Panc1 (cell line): Measurements from ENCODE around the gene FBXW4. TPM values are rescaled to one million over a fixed set of nuclear protein-coding genes. Genes with fewer than 3 reads are reported as not detected.

Experiments
- ATAC-seq: fragments of 200-7000 bp; cut with Tn5 transposase; 2 replicates; pipeline ENCODE4 v1.9.1; 2020; ENCODE audit warnings: mild to moderate bottlenecking, moderate library complexity
- BruUV-seq: library from RNA; stranded (reverse); fragments of 400-500 nt; replicated peaks from 2 replicates; lab custom pipeline; 2021; lab: Mats Ljungman, UMichigan
- CTCF ChIA-PET: fragments of 300-600 bp; sonication (Branson Sonifier 250); formaldehyde crosslinking; loops from one replicate; lab custom pipeline; 2022; ENCODE audit warnings: antibody characterized with exemption; lab: Charles Lee
- POLR2A ChIA-PET: fragments of 300-600 bp; sonication (Branson Sonifier 250); formaldehyde crosslinking; loops from one replicate; lab custom pipeline; 2022; ENCODE audit warnings: antibody characterized with exemption; lab: Charles Lee
- DNase-seq: peaks from one replicate; pipeline ENCODE4 v3.0.0-alpha.2; 2010; ENCODE audit warnings: low read depth, low spot score
- H3K27ac ChIP-seq: 2 replicates; pipeline ENCODE4 v1.5.1; 2011; ENCODE audit warnings: mild to moderate bottlenecking, low read length, inconsistent platforms
- H3K27me3 ChIP-seq: fragments of 200-500 bp; sonication (Bioruptor generic); 2 replicates; pipeline ENCODE4 v1.6.0; 2014; ENCODE audit warnings: low read length, inconsistent platforms; ENCODE audit not compliant: control insufficient read depth, insufficient read depth
- H3K36me3 ChIP-seq: fragments of 200-500 bp; sonication (Bioruptor generic); 2 replicates; pipeline ENCODE4 v1.5.1; 2014; ENCODE audit warnings: inconsistent platforms, mild to moderate bottlenecking, low read length, moderate library complexity; ENCODE audit not compliant: control insufficient read depth, insufficient read depth
- H3K4me1 ChIP-seq: 2 replicates; pipeline ENCODE4 v1.5.1; 2011; ENCODE audit warnings: inconsistent platforms, mild to moderate bottlenecking, low read length, moderate library complexity; ENCODE audit not compliant: control insufficient read depth, insufficient read depth
- H3K4me3 ChIP-seq, 2 experiments: 2 replicates each; pipeline ENCODE4 v1.5.1; 2011 to 2012; ENCODE audit warnings: low read depth in 2 of 2, low read length in 2 of 2, mild to moderate bottlenecking in 2 of 2, inconsistent platforms in 1 of 2, moderate library complexity in 1 of 2
- H3K9me3 ChIP-seq: fragments of 200-500 bp; sonication (Bioruptor generic); 2 replicates; pipeline ENCODE4 v1.5.1; 2014; ENCODE audit warnings: low read depth, mild to moderate bottlenecking, inconsistent platforms, low read length, moderate library complexity; ENCODE audit not compliant: control insufficient read depth, insufficient read depth
- CTCF ChIP-seq: fragments of 450-650 bp; IDR thresholded peaks from 2 replicates; pipeline ENCODE4 v1.5.1; 2017; ENCODE audit warnings: mild to moderate bottlenecking
- POLR2AphosphoS5 ChIP-seq: IDR thresholded peaks from 2 replicates; pipeline ENCODE4 v1.6.1; 2012; ENCODE audit warnings: mild to moderate bottlenecking, low read depth, low read length, moderate library complexity
- SIN3A ChIP-seq: IDR thresholded peaks from 2 replicates; pipeline ENCODE4 v1.6.1; 2012; ENCODE audit warnings: low read depth, mild to moderate bottlenecking, low read length, moderate library complexity, borderline replicate concordance; ENCODE audit not compliant: insufficient read depth
- TCF7L2 ChIP-seq: IDR thresholded peaks from 2 replicates; pipeline ENCODE4 v1.6.1; 2011; ENCODE audit warnings: mild to moderate bottlenecking, low read depth, low read length, inconsistent platforms
- in situ Hi-C: cut with HindIII; loops from 2 replicates; pipeline ENCODE4 v1.10.0; 2016; ENCODE audit warnings: low sequenced_read_pairs, low pct_unique_long_range_greater_than_20kb
- intact Hi-C: fragments of 100-400 bp; cut with micrococcal nuclease; formaldehyde crosslinking; loops from one replicate; pipeline ENCODE4 v1.10.0; 2022; ENCODE audit not compliant: unreplicated experiment
- total RNA-seq: library from RNA; stranded (reverse); gene quantifications from one replicate; pipeline ENCODE4 v1.2.1, GENCODE V29; 2021; ENCODE audit not compliant: unreplicated experiment
- TF ChIP-seq, protein P1 (sequence below), 2 experiments: IDR thresholded peaks; 2 replicates each; pipeline ENCODE4 v1.6.1; 2011 to 2012; ENCODE audit warnings: low read depth in 2 of 2, control low read depth in 1 of 2, low read length in 1 of 2, mild to moderate bottlenecking in 1 of 2, moderate library complexity in 1 of 2; ENCODE audit not compliant: insufficient read depth in 1 of 2

FBXW4 gene
- total RNA-seq, 1 experiment from 2014 or later = 61.5 TPM

DNA sequence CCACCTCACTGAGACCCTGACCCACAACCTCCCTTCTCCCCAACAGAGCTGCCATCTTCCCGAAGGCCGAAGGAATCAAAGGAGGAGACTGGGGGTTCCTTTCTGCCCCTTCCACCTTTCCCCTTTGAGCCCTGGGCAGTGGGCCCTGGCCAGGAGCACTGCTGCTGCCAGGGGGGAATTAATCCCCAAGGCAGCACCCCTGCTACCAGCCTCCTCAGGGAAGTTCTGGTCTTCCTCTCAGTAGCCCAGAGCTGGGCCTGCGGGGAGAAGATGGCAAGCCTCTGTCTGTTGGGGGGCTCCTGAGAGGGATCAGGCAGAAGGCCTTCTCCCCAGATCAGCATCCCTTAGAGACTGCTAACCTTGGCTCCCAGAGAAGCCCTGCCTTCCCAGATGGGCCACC is 81.3 kb downstream of the FBXW4 start:
- BruUV-seq = no TSS peak
- H3K9me3 ChIP-seq = no peaks in the 10 kb centered on the region
- no peak overlapping the region for H3K27ac ChIP-seq
- in situ Hi-C loops = no loop called here
- no peaks in the 10 kb centered on the region; the same call in 1 of the 2 replicates for H3K36me3 ChIP-seq
- no peak overlapping the region for H3K4me3 ChIP-seq
- H3K27me3 ChIP-seq = no peaks in the 10 kb centered on the region
- intact Hi-C loops = no loop called here
- ChIA-PET CTCF (no interaction called here), POLR2A (no interaction called here)
- ATAC-seq (no peak), DNase-seq (no peak)
- H3K4me1 ChIP-seq = no peaks in the 10 kb centered on the region
- TF ChIP-seq POLR2AphosphoS5 = no peak
- no peak for TF ChIP-seq SIN3A
- no peak for TF ChIP-seq CTCF
- TF ChIP-seq, protein P1, sequence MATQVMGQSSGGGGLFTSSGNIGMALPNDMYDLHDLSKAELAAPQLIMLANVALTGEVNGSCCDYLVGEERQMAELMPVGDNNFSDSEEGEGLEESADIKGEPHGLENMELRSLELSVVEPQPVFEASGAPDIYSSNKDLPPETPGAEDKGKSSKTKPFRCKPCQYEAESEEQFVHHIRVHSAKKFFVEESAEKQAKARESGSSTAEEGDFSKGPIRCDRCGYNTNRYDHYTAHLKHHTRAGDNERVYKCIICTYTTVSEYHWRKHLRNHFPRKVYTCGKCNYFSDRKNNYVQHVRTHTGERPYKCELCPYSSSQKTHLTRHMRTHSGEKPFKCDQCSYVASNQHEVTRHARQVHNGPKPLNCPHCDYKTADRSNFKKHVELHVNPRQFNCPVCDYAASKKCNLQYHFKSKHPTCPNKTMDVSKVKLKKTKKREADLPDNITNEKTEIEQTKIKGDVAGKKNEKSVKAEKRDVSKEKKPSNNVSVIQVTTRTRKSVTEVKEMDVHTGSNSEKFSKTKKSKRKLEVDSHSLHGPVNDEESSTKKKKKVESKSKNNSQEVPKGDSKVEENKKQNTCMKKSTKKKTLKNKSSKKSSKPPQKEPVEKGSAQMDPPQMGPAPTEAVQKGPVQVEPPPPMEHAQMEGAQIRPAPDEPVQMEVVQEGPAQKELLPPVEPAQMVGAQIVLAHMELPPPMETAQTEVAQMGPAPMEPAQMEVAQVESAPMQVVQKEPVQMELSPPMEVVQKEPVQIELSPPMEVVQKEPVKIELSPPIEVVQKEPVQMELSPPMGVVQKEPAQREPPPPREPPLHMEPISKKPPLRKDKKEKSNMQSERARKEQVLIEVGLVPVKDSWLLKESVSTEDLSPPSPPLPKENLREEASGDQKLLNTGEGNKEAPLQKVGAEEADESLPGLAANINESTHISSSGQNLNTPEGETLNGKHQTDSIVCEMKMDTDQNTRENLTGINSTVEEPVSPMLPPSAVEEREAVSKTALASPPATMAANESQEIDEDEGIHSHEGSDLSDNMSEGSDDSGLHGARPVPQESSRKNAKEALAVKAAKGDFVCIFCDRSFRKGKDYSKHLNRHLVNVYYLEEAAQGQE (IDR thresholded peaks at IDR 0.05; ENCODE audit: insufficient read depth in 1 of 2, low read depth in 2 of 2, low read length in 1 of 2) = no peak
- TF ChIP-seq TCF7L2 = no peak

- in situ Hi-C loops (no loop called here), intact Hi-C loops (no loop called here)
- no peak overlapping the region for H3K4me3 ChIP-seq
- ATAC-seq (no peak), DNase-seq (no peak)
- no peaks in the 10 kb centered on the region for H3K4me1 ChIP-seq
- no peak overlapping the region for H3K27ac ChIP-seq
- H3K27me3 ChIP-seq = no peaks in the 10 kb centered on the region
- no peaks in the 10 kb centered on the region; the same call in 1 of the 2 replicates for H3K36me3 ChIP-seq
- no TSS peak for BruUV-seq
- ChIA-PET CTCF (no interaction called here), POLR2A (no interaction called here)
- TF ChIP-seq POLR2AphosphoS5 (no peak), CTCF (no peak), TCF7L2 (no peak), SIN3A (no peak)
- TF ChIP-seq, protein P1 (IDR thresholded peaks at IDR 0.05; ENCODE audit: insufficient read depth in 1 of 2, low read depth in 2 of 2, low read length in 1 of 2) = no peak
- H3K9me3 ChIP-seq = no peaks in the 10 kb centered on the region
Measured at GRCh38 chr10:101612872-101613271, 82.1 kb downstream of the FBXW4 start.
